GM18870 (cell line): ENCODE measurements around the gene PRSS56.
"Not testable (repeated sequence)": the region's sequence is repeated elsewhere in the genome, so short reads cannot be mapped to it uniquely, and the experiment has no call there.

Experiments used
- ATAC-seq: cut with Tn5 transposase; IDR thresholded peaks from one replicate; pipeline ENCODE4 v1.9.1; 2021; ENCODE audit warnings: moderate library complexity; ENCODE audit not compliant: unreplicated experiment

Gene PRSS56

DNA sequence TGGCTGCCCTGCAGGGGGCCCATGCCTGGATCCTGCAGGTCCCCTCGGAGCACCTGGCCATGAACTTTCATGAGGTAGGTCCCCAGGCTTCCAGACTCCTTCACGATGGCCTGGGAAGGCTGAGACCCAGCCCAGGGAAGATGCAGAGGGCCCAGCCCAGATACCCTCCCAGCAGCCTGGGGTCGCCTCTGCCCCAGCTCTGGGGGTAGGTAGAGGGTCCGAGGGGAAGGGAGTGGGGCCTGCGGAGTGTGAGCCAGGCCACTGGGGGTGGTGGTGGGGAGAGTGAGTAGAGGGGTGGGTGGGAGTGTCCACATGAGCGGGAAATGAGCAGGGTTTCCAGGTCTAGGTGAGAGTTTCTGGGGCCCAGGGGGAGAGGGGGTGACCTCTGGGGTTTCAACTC lies 4.6 kb downstream of the PRSS56 start:
- no peak for ATAC-seq

GRCh38 chr2:232525199-232525598 lies 5.0 kb downstream of the PRSS56 start:
- ATAC-seq = no peak

GRCh38 chr2:232525791-232526371 lies 5.7 kb downstream of the PRSS56 start, which contains the start of gene CHRND:
CHRND (plus strand) TSS chr2:232526160; CDS start chr2:232526216, 56 bp downstream.
- ATAC-seq = no peak

DNA sequence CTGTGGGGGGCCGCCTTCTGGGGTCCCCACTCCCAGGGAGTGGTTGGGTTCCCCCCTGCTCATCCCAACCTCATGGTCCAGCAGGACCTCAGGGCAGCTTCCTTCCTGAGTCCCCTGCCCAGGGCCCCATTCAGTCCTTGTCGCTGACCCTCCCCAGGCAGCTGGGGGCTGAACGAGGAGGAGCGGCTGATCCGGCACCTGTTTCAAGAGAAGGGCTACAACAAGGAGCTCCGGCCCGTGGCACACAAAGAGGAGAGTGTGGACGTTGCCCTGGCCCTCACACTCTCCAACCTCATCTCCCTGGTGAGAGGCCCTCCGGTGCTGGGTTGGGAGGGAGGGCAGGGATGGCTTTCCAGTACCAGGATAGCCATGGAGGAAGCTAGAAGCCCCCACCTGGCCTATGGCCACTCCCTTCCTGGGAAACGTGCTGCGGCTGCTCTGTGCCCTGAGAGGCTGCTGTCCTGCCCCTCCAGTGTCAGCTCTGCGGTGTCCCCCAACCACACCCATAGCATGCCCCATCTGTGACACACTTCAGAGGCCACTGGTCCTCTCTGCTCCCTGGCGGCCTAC lies 6.3 kb downstream of the PRSS56 start:
- no peak for ATAC-seq

DNA sequence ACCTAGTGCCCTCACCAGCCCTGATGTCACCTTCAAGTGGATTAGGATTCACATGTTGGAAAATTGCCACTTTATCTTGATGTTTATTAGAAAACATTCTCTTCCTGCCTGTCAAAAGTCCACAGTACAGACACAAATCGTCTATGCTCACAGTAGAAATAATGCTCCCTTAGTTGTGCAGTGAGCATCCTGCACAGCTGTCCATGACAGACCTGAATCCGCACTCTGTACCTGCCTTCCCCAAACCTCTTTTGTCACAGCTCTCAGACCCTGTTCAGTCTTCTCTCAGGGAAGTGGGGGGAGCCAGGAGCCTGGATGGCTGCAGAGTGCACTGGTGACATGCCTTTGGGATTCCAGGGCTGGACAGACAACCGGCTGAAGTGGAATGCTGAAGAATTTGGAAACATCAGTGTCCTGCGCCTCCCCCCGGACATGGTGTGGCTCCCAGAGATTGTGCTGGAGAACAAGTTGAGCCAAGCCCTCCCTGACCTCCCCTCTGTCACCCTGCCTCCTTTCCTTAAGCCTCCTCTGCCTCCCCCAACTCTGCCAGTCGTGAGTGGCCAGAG lies 7.8 kb downstream of the PRSS56 start:
- no peak for ATAC-seq

- ATAC-seq = no peak
Measured at GRCh38 chr2:232528746-232529460, 8.7 kb downstream of the PRSS56 start.

DNA sequence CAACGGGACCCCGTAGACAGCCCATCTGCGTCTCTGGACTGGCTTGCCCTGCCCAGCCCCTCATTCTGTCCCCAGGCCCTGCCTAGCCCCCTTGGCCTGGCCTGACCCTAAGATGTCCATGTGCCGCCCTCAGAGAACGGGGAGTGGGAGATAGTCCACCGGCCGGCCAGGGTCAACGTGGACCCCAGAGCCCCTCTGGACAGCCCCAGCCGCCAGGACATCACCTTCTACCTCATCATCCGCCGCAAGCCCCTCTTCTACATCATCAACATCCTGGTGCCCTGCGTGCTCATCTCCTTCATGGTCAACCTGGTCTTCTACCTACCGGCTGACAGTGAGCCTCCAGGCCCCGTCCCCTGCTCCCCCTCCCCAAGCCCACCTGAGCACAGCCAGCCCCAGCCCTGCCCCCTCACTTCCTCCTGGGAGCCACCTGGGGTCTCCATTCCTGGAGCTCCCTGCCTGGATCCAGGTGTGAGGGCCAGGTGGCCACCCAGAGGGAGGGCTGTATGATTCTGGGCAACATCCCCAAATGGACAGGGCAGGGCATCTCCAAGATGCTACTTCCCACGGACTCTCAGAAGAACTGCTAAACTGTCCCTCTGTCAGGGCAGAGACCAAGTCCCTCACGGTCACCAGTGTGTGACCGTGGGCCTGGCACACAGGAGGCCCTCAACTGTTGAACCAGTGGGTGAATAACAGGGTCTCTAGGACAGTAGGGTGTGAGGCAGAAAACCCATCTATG lies 9.8 kb downstream of the PRSS56 start:
- ATAC-seq = no peak

GRCh38 chr2:232530626-232531260 lies 10.6 kb downstream of the PRSS56 start:
- no peak for ATAC-seq

DNA sequence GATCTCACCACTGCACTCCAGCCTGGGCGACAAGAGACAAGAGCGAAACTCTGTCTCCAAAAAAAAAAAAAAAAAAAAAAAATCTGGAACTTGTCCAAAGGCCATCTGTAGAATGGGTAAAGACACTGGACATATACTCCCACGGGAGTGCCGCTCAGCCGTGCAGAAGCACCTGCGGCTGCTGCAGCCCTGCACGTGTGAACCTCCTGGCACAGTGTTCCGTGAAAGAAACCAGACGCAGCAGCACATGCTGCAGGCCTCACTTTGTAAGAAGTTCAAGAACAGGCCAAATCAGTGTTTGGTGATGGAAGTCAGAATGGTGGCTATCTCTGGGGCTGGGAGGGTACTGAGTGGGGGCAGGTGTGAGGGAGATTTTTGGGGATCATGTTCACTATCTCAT lies 12.2 kb downstream of the PRSS56 start:
- no peak for ATAC-seq

- not testable (repeated sequence) for ATAC-seq
Measured at GRCh38 chr2:232532821-232533220, 12.6 kb downstream of the PRSS56 start.

DNA sequence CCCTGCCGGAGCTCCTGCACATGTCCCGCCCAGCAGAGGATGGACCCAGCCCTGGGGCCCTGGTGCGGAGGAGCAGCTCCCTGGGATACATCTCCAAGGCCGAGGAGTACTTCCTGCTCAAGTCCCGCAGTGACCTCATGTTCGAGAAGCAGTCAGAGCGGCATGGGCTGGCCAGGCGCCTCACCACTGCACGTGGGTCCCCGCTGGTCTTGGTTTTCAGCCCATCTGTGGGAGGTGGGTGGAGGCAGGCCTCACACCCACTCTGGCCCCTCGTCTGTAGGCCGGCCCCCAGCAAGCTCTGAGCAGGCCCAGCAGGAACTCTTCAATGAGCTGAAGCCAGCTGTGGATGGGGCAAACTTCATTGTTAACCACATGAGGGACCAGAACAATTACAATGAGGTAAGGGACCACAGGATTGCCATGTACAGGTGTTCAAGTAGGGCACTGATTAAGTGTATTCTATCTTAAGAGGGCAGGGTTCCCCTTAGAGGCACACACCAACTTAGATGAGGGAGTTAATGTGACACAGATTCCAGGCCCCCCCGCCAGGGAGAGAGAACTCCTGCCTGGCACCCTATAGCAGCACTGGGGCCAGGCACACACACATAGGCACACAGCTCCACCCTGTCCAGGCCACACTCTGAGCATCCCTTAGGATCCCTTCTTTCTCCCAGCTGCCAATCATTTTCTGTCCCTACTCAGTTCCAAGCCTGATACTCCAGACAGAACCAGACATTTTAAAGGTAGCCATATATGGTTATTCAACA lies 13.9 kb downstream of the PRSS56 start:
- ATAC-seq = no peak

- no peak for ATAC-seq
Measured at GRCh38 chr2:232534940-232535651, 14.9 kb downstream of the PRSS56 start.

- ATAC-seq = no peak
Measured at GRCh38 chr2:232535761-232536530, 15.8 kb downstream of the PRSS56 start.

- no peak for ATAC-seq
Measured at GRCh38 chr2:232537079-232537478, 16.9 kb downstream of the PRSS56 start.

DNA sequence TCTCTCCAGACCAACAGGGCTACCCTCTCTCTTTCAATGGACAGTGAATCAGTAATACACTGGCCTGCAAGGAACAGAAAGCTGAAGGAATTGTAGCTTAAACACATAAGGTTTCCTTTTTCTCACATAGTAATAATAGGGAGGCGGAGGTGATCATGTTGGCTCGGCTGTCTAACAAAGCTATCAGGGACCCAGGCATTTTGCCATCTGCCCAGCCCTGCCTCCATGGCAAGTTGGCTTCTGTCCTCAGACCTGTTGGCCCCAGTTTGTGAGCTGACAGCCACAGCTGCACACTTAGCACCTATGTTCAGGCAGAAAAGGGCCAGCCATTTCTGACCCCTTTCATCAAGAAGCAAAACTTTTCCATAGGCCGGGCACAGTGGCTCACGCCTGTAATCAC lies 17.3 kb downstream of the PRSS56 start:
- no peak for ATAC-seq

DNA sequence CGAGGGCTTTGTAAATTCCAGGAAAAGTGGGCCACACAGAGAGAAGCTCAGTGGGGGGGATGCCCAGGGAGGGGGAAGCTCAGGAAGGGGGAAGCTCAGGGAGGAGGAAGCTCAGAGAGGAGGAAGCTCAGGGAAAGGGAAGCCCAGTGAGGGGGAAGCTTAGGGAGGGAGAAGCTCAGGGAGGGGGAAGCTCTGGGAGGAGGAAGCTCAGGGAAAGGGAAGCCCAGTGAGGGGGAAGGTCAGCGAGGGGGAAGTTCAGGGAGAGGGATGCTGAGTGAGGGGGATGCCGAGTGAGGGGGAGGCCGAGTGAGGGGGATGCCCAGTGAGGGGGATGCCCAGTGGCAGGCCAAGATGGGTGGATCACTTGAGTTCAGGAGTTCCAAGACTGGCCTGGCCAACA lies 18.5 kb downstream of the PRSS56 start:
- no peak for ATAC-seq

DNA sequence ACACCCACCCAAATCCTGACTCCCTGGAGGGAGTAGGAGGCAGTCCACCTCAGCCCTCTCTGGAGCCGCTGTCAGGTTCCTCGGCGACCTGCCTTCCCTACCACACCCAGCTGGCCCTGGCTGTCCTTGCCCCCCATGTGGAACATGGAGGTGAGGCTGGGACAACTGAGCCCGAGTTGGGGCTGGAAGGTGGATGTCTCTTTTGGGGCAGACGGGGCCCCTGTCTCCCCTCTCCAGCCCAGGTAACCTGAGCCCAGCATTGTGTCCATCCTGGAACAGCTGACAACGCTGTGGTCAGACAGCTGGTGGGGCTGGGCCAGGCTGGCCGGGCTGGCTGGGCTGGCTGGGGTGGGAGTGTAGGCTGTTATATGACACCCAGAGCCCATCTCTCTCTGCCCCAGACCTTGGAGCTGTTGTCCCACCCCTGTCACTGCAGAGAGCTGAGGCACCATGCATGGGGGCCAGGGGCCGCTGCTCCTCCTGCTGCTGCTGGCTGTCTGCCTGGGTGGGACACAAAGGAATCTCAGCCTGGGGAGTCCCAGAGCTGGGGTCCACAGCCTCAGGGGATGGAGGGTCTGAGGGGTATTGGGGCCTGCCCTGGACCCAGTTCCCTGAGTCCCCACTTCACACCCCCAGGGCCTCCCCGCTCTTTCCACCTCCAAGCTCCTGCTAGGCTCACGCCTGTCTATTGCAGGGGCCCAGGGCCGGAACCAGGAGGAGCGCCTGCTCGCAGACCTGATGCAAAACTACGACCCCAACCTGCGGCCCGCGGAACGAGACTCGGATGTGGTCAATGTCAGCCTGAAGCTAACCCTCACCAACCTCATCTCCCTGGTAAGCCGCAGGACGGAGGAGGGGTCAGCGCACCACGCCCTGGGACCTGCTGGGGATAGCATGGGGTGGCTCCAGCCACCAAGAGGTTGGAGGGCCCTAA lies 19.4 kb downstream of the PRSS56 start, which contains the start of gene CHRNG:
CHRNG (plus strand) TSS at position 395 of the 934 bp plus-strand sequence; CDS start at position 451, 56 bp downstream.
- no peak for ATAC-seq
